Adrenal gland (tissue), 12 donors: ENCODE data around the gene SRBD1. TPM values are rescaled to one million over a fixed set of nuclear protein-coding genes. Genes with fewer than 3 reads are reported as not detected.
A peak's percentile ranks its signal among the peaks of the same experiment; 100 is the strongest.

Experiments
- DNase-seq, 7 donors: peaks; one replicate each; pipeline ENCODE4 v3.0.0-alpha.2; 2019 to 2020
- H3K27ac ChIP-seq, 5 donors: fragments of 200-600 bp; sonication (generic) in 4 of 5; 1 replicate in 3 of 5; 2 replicates in 2 of 5; pipeline versions ENCODE4 v1.5.1 to v1.8.0; 2016 to 2020; ENCODE audit warnings: mild to moderate bottlenecking in 1 of 5
- H3K27me3 ChIP-seq: fragments of 200-600 bp; 2 replicates; pipeline ENCODE4 v1.8.0; 2021
- H3K36me3 ChIP-seq, 2 donors: fragments of 200-600 bp; replicated peaks in 1 of 2; 1 replicate in 1 of 2; 2 replicates in 1 of 2; pipeline versions ENCODE4 v1.5.1 to v1.8.0; 2018 to 2022
- H3K4me1 ChIP-seq, 2 donors: fragments of 200-600 bp; replicated peaks in 1 of 2; 1 replicate in 1 of 2; 2 replicates in 1 of 2; pipeline versions ENCODE4 v1.5.1 to v1.8.0; 2018 to 2021
- H3K4me3 ChIP-seq, 4 donors: fragments of 200-600 bp; sonication (generic) in 3 of 4; one replicate each; pipeline ENCODE4 v1.5.1; 2016 to 2018
- H3K9me3 ChIP-seq, 3 donors: fragments of 200-600 bp; sonication (generic) in 1 of 3; replicated peaks in 1 of 3; 1 replicate in 2 of 3; 2 replicates in 1 of 3; pipeline versions ENCODE4 v1.5.1 to v1.8.0; 2016 to 2021
- CTCF ChIP-seq, 6 experiments: fragments of 450-650 bp in 4 of 6; fragments of 200-600 bp in 2 of 6; sonication (generic) in 1 of 6; IDR thresholded peaks; 1 replicate in 5 of 6; 2 replicates in 1 of 6; pipeline versions ENCODE4 v1.5.1 to v1.8.0; 2016 to 2021; ENCODE audit warnings: antibody characterized with exemption in 6 of 6, mild to moderate bottlenecking in 2 of 6, moderate library complexity in 1 of 6
- POLR2A ChIP-seq, 2 donors: fragments of 450-650 bp; IDR thresholded peaks; one replicate each; pipeline ENCODE4 v1.6.1; 2017; ENCODE audit warnings: antibody characterized with exemption in 2 of 2, mild to moderate bottlenecking in 2 of 2, moderate library complexity in 1 of 2
- WGBS, 4 donors: extraction: QIAGEN DNeasy Blood & Tissue Kit in 2 of 4; methylation state at CpG; one replicate each; pipeline versions ENCODE4 v1.1.5 to v1.1.7; 2013 to 2017; 5-methylcytosine and 5-hydroxymethylcytosine counted together
- intact Hi-C, 2 donors: fragments of 100-400 bp; cut with DNase I; formaldehyde crosslinking; loops; one replicate each; pipeline versions ENCODE4 v1.14.1 to v1.15.0; 2022 to 2023
- polyA plus RNA-seq, 3 donors: library from polyadenylated mRNA; stranded (reverse); fragments of 200-250 nt in 2 of 3; fragments of 350-450 nt in 1 of 3; fragmentation: Illumina TruSeq in 1 of 3; extraction: RNeasy Lipid Tissue Mini Kit (QIAGEN cat#74804) in 1 of 3; gene quantifications; one replicate each; pipeline ENCODE4 v1.2.3, GENCODE V29; 2013 to 2014
- total RNA-seq, 9 donors: library from RNA; depleted of rRNA in 4 of 9; stranded (reverse); fragments of >200 nt in 4 of 9; fragments of 120-200 nt in 1 of 9; fragmentation: NEBNext Ultra II Directional in 1 of 9; extraction: Animal tissue kit (Norgen Biotek cat#: 25700) in 1 of 9; gene quantifications; one replicate each; pipeline versions ENCODE4 v1.1.0 to v1.2.4, GENCODE V29; 2013 to 2023
- donor health status: healthy with polysubstance abuse.
- donor health status: Bipolar disorder and iron deficiency.
- donor health status: DM: yes; HTN: yes; CAD: no.
- donor health status: DM: no; HTN: no; CAD: no.
- donor health status: DM: no; HTN: no; CAD: no.
- donor health status: DM: yes; HTN: yes; CAD: no.

The SRBD1 gene
- total and polyA plus RNA-seq, 12 donors: 2.7 to 21.6 (median 13.8) TPM

- no peak for TF ChIP-seq CTCF (IDR thresholded peaks at IDR 0.05)
- TF ChIP-seq POLR2A (IDR thresholded peaks at IDR 0.05): no peak
- 100% methylated on average over 1 of the region's 1 CpG for WGBS, 4 donors
- no peak for DNase-seq
- Histone ChIP-seq H3K27me3 (no peaks in the 10 kb centered on the region), H3K9me3 (no peaks in the 10 kb centered on the region), H3K36me3 (peaks cover 0 to 27% of the 10 kb centered on the region in 2 donors), H3K27ac (no peak overlapping the region), H3K4me3 (no peak overlapping the region), H3K4me1 (peaks cover 0 to 21% of the 10 kb centered on the region in 2 donors)
- intact Hi-C loops: no loop called here
Measured at GRCh38 chr2:45596761-45597160, 14.3 kb downstream of the SRBD1 start.

GRCh38 chr2:45595721-45596435, 15.2 kb downstream of the SRBD1 start:
- intact Hi-C loops: no loop called here
- no peak overlapping the region for H3K27ac ChIP-seq
- no peaks in the 10 kb centered on the region for H3K9me3 ChIP-seq
- no peaks in the 10 kb centered on the region for H3K27me3 ChIP-seq
- peaks cover 0 to 21% of the 10 kb centered on the region in 2 donors for H3K4me1 ChIP-seq
- 75 to 84% (median 80%) methylated on average over 4 of the region's 4 CpGs for WGBS, 4 donors
- no peak for TF ChIP-seq POLR2A (IDR thresholded peaks at IDR 0.05)
- no peak for TF ChIP-seq CTCF (IDR thresholded peaks at IDR 0.05)
- H3K4me3 ChIP-seq: no peak overlapping the region
- DNase-seq: peak; percentile 40 to 74 (median 55)
- peaks cover 0 to 18% of the 10 kb centered on the region in 2 donors for H3K36me3 ChIP-seq

- TF ChIP-seq CTCF (IDR thresholded peaks at IDR 0.05) (no peak), POLR2A (IDR thresholded peaks at IDR 0.05) (no peak)
- no peaks in the 10 kb centered on the region for H3K9me3 ChIP-seq
- H3K36me3 ChIP-seq: no peaks in the 10 kb centered on the region
- no peak overlapping the region for H3K27ac ChIP-seq
- H3K4me3 ChIP-seq: no peak overlapping the region
- 50 to 94% (median 85%) methylated on average over 1 of the region's 1 CpG for WGBS, 4 donors
- DNase-seq: no peak
- H3K4me1 ChIP-seq: peaks cover 0 to 16% of the 10 kb centered on the region in 2 donors
- intact Hi-C loops: no loop called here
- H3K27me3 ChIP-seq: no peaks in the 10 kb centered on the region
Measured at GRCh38 chr2:45591073-45591472, 20.0 kb downstream of the SRBD1 start.

- Histone ChIP-seq H3K27ac (no peak overlapping the region), H3K4me3 (no peak overlapping the region), H3K27me3 (no peaks in the 10 kb centered on the region), H3K4me1 (peaks cover 0 to 6% of the 10 kb centered on the region in 2 donors), H3K36me3 (no peaks in the 10 kb centered on the region), H3K9me3 (no peaks in the 10 kb centered on the region)
- TF ChIP-seq POLR2A (IDR thresholded peaks at IDR 0.05) (no peak), CTCF (IDR thresholded peaks at IDR 0.05) (no peak)
- DNase-seq: no peak
- intact Hi-C loops: no loop called here
- WGBS, 4 donors: 93 to 100% (median 96%) methylated on average over 1 of the region's 1 CpG
Measured at GRCh38 chr2:45588158-45588829, 22.8 kb downstream of the SRBD1 start.
